Measurements from ENCODE around the gene KCNN4. TPM values are rescaled to one million over a fixed set of nuclear protein-coding genes. Genes with fewer than 3 reads are reported as not detected.
A peak's percentile ranks its signal among the peaks of the same experiment; 100 is the strongest.

Gene KCNN4
- total and polyA plus RNA-seq, 2 donors (not counting 1 experiment from before 2014, with no cell fraction given), result 107 to 267 TPM

DNA sequence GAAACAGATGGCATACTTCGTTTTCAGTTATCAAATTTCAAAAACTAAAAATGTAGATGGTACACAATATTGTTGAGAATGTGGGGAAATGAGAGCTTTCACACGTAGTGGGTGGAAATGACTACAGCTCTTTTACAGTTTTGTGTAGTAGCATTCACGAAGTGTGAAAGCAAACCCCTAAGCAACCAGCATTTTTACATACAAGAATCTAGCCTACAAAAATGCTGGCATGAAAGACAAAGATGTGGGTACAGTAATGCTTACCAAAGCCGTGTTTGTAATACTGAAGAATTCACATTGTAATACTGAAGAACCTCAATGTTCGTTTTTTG, 40.1 kb upstream of the KCNN4 start:
- H3K4me1 Mint-ChIP-seq, result peaks cover 10% of the 10 kb centered on the region
- H3K27ac Mint-ChIP-seq, result no peak overlapping the region
- peaks cover 51% of the 10 kb centered on the region for H3K27me3 Mint-ChIP-seq
- Histone ChIP-seq H3K4me2 (replicated peaks; ENCODE audit: low read depth, low read length, poor library complexity, severe bottlenecking) (peak overlapping the region; percentile 75), H4K20me1 (ENCODE audit: control insufficient read depth, insufficient read depth, low read length, poor library complexity, severe bottlenecking) (no peaks in the 10 kb centered on the region), H3K27me3 (replicated peaks in 1 of 4; ENCODE audit: control extremely low read depth in 1 of 4, control insufficient read depth in 3 of 4, insufficient read depth in 4 of 4, low read length in 3 of 4) (peaks cover 0 to 24% (median 20%) of the 10 kb centered on the region in 4 experiments), H3K9me3 (ENCODE audit: control extremely low read depth in 1 of 3, control insufficient read depth in 2 of 3, insufficient read depth in 1 of 3, low read length in 2 of 3) (peaks cover 0 to 7% (median 1%) of the 10 kb centered on the region in 3 donors), H2AFZ (ENCODE audit: insufficient read depth, low read depth, low read length, poor library complexity, severe bottlenecking) (peak overlapping the region; percentile 81), H3K9ac (ENCODE audit: low read length) (peak overlapping the region; percentile 61), H3K4me3 (ENCODE audit: control extremely low read depth in 1 of 5, extremely low read depth in 1 of 5, insufficient read depth in 1 of 5, low read depth in 2 of 5, low read length in 4 of 5) (peak overlapping the region in 4 of 5 experiments; percentile 17 to 63 (median 42)), H3K4me1 (ENCODE audit: control insufficient read depth in 2 of 2, insufficient read depth in 2 of 2, low read length in 2 of 2) (peaks cover 9 to 12% of the 10 kb centered on the region in 2 donors), H3K36me3 (replicated peaks in 1 of 2; ENCODE audit: control extremely low read depth in 1 of 2, control insufficient read depth in 1 of 2, extremely low read depth in 1 of 2, insufficient read depth in 2 of 2, low read length in 1 of 2) (no peaks in the 10 kb centered on the region), H3K27ac (ENCODE audit: low read length in 2 of 2) (no peak overlapping the region), H3K79me2 (ENCODE audit: control insufficient read depth, insufficient read depth, low read length) (no peaks in the 10 kb centered on the region)
- no peak for TF ChIP-seq EZH2 (IDR thresholded peaks at IDR 0.05; ENCODE audit: borderline replicate concordance, insufficient read depth, low read depth, low read length, poor library complexity, severe bottlenecking)
- TF ChIP-seq, protein P1, sequence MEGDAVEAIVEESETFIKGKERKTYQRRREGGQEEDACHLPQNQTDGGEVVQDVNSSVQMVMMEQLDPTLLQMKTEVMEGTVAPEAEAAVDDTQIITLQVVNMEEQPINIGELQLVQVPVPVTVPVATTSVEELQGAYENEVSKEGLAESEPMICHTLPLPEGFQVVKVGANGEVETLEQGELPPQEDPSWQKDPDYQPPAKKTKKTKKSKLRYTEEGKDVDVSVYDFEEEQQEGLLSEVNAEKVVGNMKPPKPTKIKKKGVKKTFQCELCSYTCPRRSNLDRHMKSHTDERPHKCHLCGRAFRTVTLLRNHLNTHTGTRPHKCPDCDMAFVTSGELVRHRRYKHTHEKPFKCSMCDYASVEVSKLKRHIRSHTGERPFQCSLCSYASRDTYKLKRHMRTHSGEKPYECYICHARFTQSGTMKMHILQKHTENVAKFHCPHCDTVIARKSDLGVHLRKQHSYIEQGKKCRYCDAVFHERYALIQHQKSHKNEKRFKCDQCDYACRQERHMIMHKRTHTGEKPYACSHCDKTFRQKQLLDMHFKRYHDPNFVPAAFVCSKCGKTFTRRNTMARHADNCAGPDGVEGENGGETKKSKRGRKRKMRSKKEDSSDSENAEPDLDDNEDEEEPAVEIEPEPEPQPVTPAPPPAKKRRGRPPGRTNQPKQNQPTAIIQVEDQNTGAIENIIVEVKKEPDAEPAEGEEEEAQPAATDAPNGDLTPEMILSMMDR (IDR thresholded peaks at IDR 0.05), result no peak
- CTCF ChIA-PET, result interaction anchor here (1.3 to 1.7 kb wide), 3 partner anchors 9 to 76 kb away, joined by 3 to 6 read pairs (median 3); no protein-coding TSS in a partner anchor
- no CpG with 5 or more reads among the region's 5 CpGs for whole genome bisulfite sequencing (ENCODE audit: insufficient coverage)
- intact Hi-C loops (cut with micrococcal nuclease), result loop anchor here (10.0 kb wide), 1 partner anchor 254 kb away; the partner anchor contains the start of gene ZNF284
- no peak for DNase-seq
- POLR2A ChIA-PET, result no interaction called here
- H3K9me3 Mint-ChIP-seq (ENCODE audit: insufficient read depth), result peaks cover 5% of the 10 kb centered on the region
- no peak for ATAC-seq (ENCODE audit: low read depth)
- H3K4me3 Mint-ChIP-seq, result peak overlapping the region; percentile 83

DNA sequence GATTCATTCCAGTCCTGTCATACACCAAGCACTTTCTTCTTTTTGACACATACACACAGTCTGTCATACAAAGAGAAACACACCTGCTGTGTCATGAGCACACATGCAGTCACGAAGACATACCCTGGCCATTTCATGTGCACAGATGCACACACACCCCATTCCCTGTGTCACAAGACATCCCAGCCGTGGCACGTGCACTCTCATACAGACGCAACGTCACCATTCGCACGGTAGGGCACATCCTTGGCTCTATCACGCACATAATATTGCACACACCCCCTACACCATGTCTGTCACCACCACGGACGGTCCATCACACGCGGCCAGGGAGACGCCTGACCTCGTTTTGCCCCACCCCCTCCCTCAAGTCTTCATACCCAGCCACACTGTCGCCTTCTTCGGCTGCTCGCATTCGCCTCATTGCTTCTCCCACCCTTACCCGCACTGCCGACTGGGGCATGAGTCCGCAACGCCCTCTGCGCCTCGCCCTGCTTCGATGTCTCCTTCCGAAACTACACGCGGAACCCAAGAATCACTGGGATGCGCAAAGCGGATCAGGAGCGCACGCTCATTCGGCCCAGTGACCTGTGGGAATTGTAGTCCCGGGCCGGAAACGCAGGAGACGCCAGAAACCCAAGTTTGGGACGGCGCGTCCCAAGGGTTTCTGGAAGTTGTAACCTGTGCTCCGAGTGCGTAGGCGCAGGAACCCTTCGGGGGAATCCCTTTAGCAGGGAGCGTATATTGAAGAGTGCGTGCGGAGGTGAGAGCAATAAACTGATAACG, 39.5 kb upstream of the KCNN4 start:
- Histone ChIP-seq H2AFZ (ENCODE audit: insufficient read depth, low read depth, low read length, poor library complexity, severe bottlenecking) (peak overlapping the region; percentile 81), H3K4me1 (ENCODE audit: control insufficient read depth in 2 of 2, insufficient read depth in 2 of 2, low read length in 2 of 2) (peaks cover 9 to 12% of the 10 kb centered on the region in 2 donors), H4K20me1 (ENCODE audit: control insufficient read depth, insufficient read depth, low read length, poor library complexity, severe bottlenecking) (no peaks in the 10 kb centered on the region), H3K9ac (ENCODE audit: low read length) (peak overlapping the region; percentile 61), H3K4me3 (ENCODE audit: control extremely low read depth in 1 of 5, extremely low read depth in 1 of 5, insufficient read depth in 1 of 5, low read depth in 2 of 5, low read length in 4 of 5) (peak overlapping the region in 4 of 5 experiments; percentile 17 to 63 (median 42)), H3K4me2 (replicated peaks; ENCODE audit: low read depth, low read length, poor library complexity, severe bottlenecking) (peak overlapping the region; percentile 75), H3K27me3 (replicated peaks in 1 of 4; ENCODE audit: control extremely low read depth in 1 of 4, control insufficient read depth in 3 of 4, insufficient read depth in 4 of 4, low read length in 3 of 4) (peaks cover 0 to 24% (median 20%) of the 10 kb centered on the region in 4 experiments), H3K9me3 (ENCODE audit: control extremely low read depth in 1 of 3, control insufficient read depth in 2 of 3, insufficient read depth in 1 of 3, low read length in 2 of 3) (peaks cover 0 to 7% (median 1%) of the 10 kb centered on the region in 3 donors), H3K79me2 (ENCODE audit: control insufficient read depth, insufficient read depth, low read length) (no peaks in the 10 kb centered on the region), H3K36me3 (replicated peaks in 1 of 2; ENCODE audit: control extremely low read depth in 1 of 2, control insufficient read depth in 1 of 2, extremely low read depth in 1 of 2, insufficient read depth in 2 of 2, low read length in 1 of 2) (no peaks in the 10 kb centered on the region), H3K27ac (ENCODE audit: low read length in 2 of 2) (no peak overlapping the region)
- peak overlapping the region; percentile 83 for H3K4me3 Mint-ChIP-seq
- no peak for ATAC-seq (ENCODE audit: low read depth)
- peaks cover 10% of the 10 kb centered on the region for H3K4me1 Mint-ChIP-seq
- intact Hi-C loops (cut with micrococcal nuclease), result loop anchor here (10.0 kb wide), 1 partner anchor 255 kb away; the partner anchor contains the start of gene ZNF284
- 22% methylated on average over 44 of the region's 48 CpGs for WGBS (ENCODE audit: insufficient coverage)
- DNase-seq, result peak; percentile 44
- TF ChIP-seq, protein P1 (IDR thresholded peaks at IDR 0.05), result no peak
- no peak for TF ChIP-seq EZH2 (IDR thresholded peaks at IDR 0.05; ENCODE audit: borderline replicate concordance, insufficient read depth, low read depth, low read length, poor library complexity, severe bottlenecking)
- H3K27ac Mint-ChIP-seq, result peak overlapping the region; percentile 32
- POLR2A ChIA-PET, result no interaction called here
- CTCF ChIA-PET, result interaction anchor here (1.2 to 1.7 kb wide), 2 partner anchors 9 to 10 kb away, joined by 3 to 6 read pairs; no protein-coding TSS in a partner anchor
- H3K9me3 Mint-ChIP-seq (ENCODE audit: insufficient read depth), result peaks cover 3% of the 10 kb centered on the region
- peaks cover 52% of the 10 kb centered on the region for H3K27me3 Mint-ChIP-seq

Measured in B cell (primary cell).